ENCODE measurements around the gene PKIG. TPM values are rescaled to one million over a fixed set of nuclear protein-coding genes. Genes with fewer than 3 reads are reported as not detected.

Gene PKIG
- total and polyA plus RNA-seq, 2 experiments from 2014 or later: 47.6 to 51.9 TPM

DNA sequence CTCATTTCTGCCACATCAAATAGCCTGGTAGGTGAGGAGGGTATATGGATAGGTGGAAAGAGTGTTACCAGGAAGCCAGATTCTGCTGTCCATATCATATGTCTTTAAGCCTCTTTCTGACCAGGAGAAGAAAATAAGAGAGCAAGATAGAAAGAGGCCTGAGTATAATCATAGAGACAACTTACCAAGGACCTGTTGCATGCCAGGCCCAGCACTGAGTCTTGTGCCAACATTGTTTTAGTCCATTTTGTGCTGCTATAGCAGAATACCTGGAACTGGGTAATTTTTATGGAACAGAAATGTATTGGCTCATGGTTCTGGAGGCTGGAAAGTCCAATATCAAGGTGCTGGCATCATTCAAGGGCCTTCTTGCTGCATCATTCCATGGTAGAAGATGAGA is 76.4 kb downstream of the PKIG start:
- no peak overlapping the region for H3K4me2 ChIP-seq
- H3K27ac ChIP-seq: no peak overlapping the region
- H4K20me1 ChIP-seq (ENCODE audit: insufficient read depth, poor library complexity, severe bottlenecking): no peaks in the 10 kb centered on the region
- H3K36me3 ChIP-seq (replicated peaks; ENCODE audit: insufficient read depth, low read depth): no peaks in the 10 kb centered on the region
- H3K9me3 ChIP-seq (ENCODE audit: low read depth): no peaks in the 10 kb centered on the region
- H3K9me2 ChIP-seq (replicated peaks; ENCODE audit: insufficient read depth): no peaks in the 10 kb centered on the region
- H2AFZ ChIP-seq: no peak overlapping the region
- no peak for DNase-seq (ENCODE audit: low spot score)
- H3K4me3 ChIP-seq: no peak overlapping the region
- H3K4me1 ChIP-seq (ENCODE audit: insufficient read depth): no peaks in the 10 kb centered on the region
- no peaks in the 10 kb centered on the region for H3K27me3 ChIP-seq
- TF ChIP-seq EZH2 (IDR thresholded peaks at IDR 0.05; ENCODE audit: borderline replicate concordance) (no peak), EZH2phosphoT487 (IDR thresholded peaks at IDR 0.05; ENCODE audit: low read depth, severe bottlenecking, unreplicated experiment) (no peak)
- TF ChIP-seq, protein P1, sequence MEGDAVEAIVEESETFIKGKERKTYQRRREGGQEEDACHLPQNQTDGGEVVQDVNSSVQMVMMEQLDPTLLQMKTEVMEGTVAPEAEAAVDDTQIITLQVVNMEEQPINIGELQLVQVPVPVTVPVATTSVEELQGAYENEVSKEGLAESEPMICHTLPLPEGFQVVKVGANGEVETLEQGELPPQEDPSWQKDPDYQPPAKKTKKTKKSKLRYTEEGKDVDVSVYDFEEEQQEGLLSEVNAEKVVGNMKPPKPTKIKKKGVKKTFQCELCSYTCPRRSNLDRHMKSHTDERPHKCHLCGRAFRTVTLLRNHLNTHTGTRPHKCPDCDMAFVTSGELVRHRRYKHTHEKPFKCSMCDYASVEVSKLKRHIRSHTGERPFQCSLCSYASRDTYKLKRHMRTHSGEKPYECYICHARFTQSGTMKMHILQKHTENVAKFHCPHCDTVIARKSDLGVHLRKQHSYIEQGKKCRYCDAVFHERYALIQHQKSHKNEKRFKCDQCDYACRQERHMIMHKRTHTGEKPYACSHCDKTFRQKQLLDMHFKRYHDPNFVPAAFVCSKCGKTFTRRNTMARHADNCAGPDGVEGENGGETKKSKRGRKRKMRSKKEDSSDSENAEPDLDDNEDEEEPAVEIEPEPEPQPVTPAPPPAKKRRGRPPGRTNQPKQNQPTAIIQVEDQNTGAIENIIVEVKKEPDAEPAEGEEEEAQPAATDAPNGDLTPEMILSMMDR (IDR thresholded peaks at IDR 0.05; ENCODE audit: poor library complexity): no peak
- no peaks in the 10 kb centered on the region for H3K79me2 ChIP-seq

DNA sequence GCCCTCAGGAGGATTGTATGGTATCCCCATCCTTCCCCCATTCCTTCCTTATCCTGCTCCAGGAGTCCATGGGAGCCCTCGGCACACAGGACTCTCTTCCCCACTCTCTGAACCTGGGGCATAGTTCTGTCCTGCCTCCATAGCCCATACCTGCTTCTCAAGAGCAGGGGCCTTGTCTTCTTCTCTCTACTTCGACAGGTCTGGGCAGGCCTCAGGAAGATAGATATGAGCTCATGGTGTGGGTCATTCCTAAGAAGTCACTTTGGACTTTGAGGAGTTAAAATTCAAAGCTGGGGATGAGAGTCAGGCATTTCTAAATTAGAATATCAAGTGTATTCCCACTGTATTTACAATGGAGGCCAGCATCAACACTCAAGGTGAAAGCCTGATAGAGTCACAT is 77.6 kb downstream of the PKIG start:
- WGBS (ENCODE audit: low lambda C conversion rate, missing lambda C conversion rate): 95% methylated on average over 2 of the region's 2 CpGs
- no peak overlapping the region for H3K27ac ChIP-seq
- no peak overlapping the region for H3K4me2 ChIP-seq
- no peaks in the 10 kb centered on the region for H3K9me3 ChIP-seq (ENCODE audit: low read depth)
- H3K36me3 ChIP-seq (replicated peaks; ENCODE audit: insufficient read depth, low read depth): no peaks in the 10 kb centered on the region
- no peaks in the 10 kb centered on the region for H3K79me2 ChIP-seq
- DNase-seq (ENCODE audit: low spot score): no peak
- H3K4me3 ChIP-seq: no peak overlapping the region
- H3K4me1 ChIP-seq (ENCODE audit: insufficient read depth): no peaks in the 10 kb centered on the region
- no peaks in the 10 kb centered on the region for H3K9me2 ChIP-seq (replicated peaks; ENCODE audit: insufficient read depth)
- no peaks in the 10 kb centered on the region for H3K27me3 ChIP-seq
- H4K20me1 ChIP-seq (ENCODE audit: insufficient read depth, poor library complexity, severe bottlenecking): no peaks in the 10 kb centered on the region
- TF ChIP-seq, protein P1 (IDR thresholded peaks at IDR 0.05; ENCODE audit: poor library complexity): no peak
- no peak for TF ChIP-seq EZH2 (IDR thresholded peaks at IDR 0.05; ENCODE audit: borderline replicate concordance)
- TF ChIP-seq EZH2phosphoT487 (IDR thresholded peaks at IDR 0.05; ENCODE audit: low read depth, severe bottlenecking, unreplicated experiment): no peak
- H2AFZ ChIP-seq: no peak overlapping the region

GRCh38 chr20:44660581-44660980 is 78.2 kb downstream of the PKIG start:
- H3K36me3 ChIP-seq (replicated peaks; ENCODE audit: insufficient read depth, low read depth): no peaks in the 10 kb centered on the region
- no peaks in the 10 kb centered on the region for H4K20me1 ChIP-seq (ENCODE audit: insufficient read depth, poor library complexity, severe bottlenecking)
- no peak overlapping the region for H2AFZ ChIP-seq
- DNase-seq (ENCODE audit: low spot score): no peak
- no peaks in the 10 kb centered on the region for H3K79me2 ChIP-seq
- H3K4me3 ChIP-seq: no peak overlapping the region
- no peak overlapping the region for H3K4me2 ChIP-seq
- no peak overlapping the region for H3K27ac ChIP-seq
- WGBS (ENCODE audit: low lambda C conversion rate, missing lambda C conversion rate): 86% methylated on average over 5 of the region's 5 CpGs
- H3K27me3 ChIP-seq: no peaks in the 10 kb centered on the region
- TF ChIP-seq EZH2phosphoT487 (IDR thresholded peaks at IDR 0.05; ENCODE audit: low read depth, severe bottlenecking, unreplicated experiment) (no peak), EZH2 (IDR thresholded peaks at IDR 0.05; ENCODE audit: borderline replicate concordance) (no peak)
- TF ChIP-seq, protein P1 (IDR thresholded peaks at IDR 0.05; ENCODE audit: poor library complexity): no peak
- H3K9me3 ChIP-seq (ENCODE audit: low read depth): no peaks in the 10 kb centered on the region
- H3K4me1 ChIP-seq (ENCODE audit: insufficient read depth): no peaks in the 10 kb centered on the region
- no peaks in the 10 kb centered on the region for H3K9me2 ChIP-seq (replicated peaks; ENCODE audit: insufficient read depth)

DNA sequence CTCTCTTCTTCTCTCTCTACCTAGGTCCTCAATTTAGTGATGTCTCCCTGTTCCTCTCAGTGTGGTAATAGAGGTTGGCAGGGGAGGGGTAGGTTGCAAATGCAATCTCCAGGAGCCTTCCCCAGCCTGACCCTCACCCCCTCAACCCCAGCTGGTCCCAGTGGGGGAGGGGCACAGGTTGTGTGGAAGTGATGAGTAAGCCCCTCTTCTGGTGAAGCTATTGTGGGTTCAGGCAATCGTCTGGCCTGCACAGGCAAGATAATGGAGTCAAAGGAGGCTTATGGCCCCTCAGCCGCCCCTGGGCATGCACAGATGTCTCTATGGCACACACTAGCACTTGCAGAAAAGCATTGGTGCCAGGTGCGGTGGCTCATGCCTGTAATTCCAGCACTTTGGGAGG is 79.9 kb downstream of the PKIG start:
- H3K9me3 ChIP-seq (ENCODE audit: low read depth): no peaks in the 10 kb centered on the region
- no peak overlapping the region for H2AFZ ChIP-seq
- H3K9me2 ChIP-seq (replicated peaks; ENCODE audit: insufficient read depth): no peaks in the 10 kb centered on the region
- no peaks in the 10 kb centered on the region for H3K27me3 ChIP-seq
- H3K4me2 ChIP-seq: no peak overlapping the region
- TF ChIP-seq EZH2phosphoT487 (IDR thresholded peaks at IDR 0.05; ENCODE audit: low read depth, severe bottlenecking, unreplicated experiment) (no peak), EZH2 (IDR thresholded peaks at IDR 0.05; ENCODE audit: borderline replicate concordance) (no peak)
- TF ChIP-seq, protein P1 (IDR thresholded peaks at IDR 0.05; ENCODE audit: poor library complexity): no peak
- no peaks in the 10 kb centered on the region for H3K4me1 ChIP-seq (ENCODE audit: insufficient read depth)
- 47% methylated on average over 3 of the region's 3 CpGs for WGBS (ENCODE audit: low lambda C conversion rate, missing lambda C conversion rate)
- H3K36me3 ChIP-seq (replicated peaks; ENCODE audit: insufficient read depth, low read depth): no peaks in the 10 kb centered on the region
- H4K20me1 ChIP-seq (ENCODE audit: insufficient read depth, poor library complexity, severe bottlenecking): no peaks in the 10 kb centered on the region
- H3K4me3 ChIP-seq: no peak overlapping the region
- no peak for DNase-seq (ENCODE audit: low spot score)
- H3K27ac ChIP-seq: no peak overlapping the region
- H3K79me2 ChIP-seq: no peaks in the 10 kb centered on the region
